HUES48 (cell line): ENCODE results near the gene DDRGK1.
A peak's percentile ranks its signal among the peaks of the same experiment; 100 is the strongest.

Source experiments
- H3K27ac ChIP-seq: one replicate; pipeline ENCODE4 v1.7.0; 2013; ENCODE audit warnings: low read depth, low read length, inconsistent platforms
- H3K27me3 ChIP-seq: 2 replicates; pipeline ENCODE4 v1.6.1; 2013; ENCODE audit warnings: mild to moderate bottlenecking, low read length; ENCODE audit not compliant: control insufficient read depth, insufficient read depth
- H3K36me3 ChIP-seq: 2 replicates; pipeline ENCODE4 v1.6.1; 2013; ENCODE audit warnings: low read length; ENCODE audit not compliant: control insufficient read depth, insufficient read depth
- H3K4me1 ChIP-seq: 2 replicates; pipeline ENCODE4 v1.6.1; 2013; ENCODE audit warnings: mild to moderate bottlenecking, low read length; ENCODE audit not compliant: control insufficient read depth, insufficient read depth
- H3K4me3 ChIP-seq: 2 replicates; pipeline ENCODE4 v1.5.1; 2013; ENCODE audit warnings: mild to moderate bottlenecking, low read depth, low read length
- H3K9ac ChIP-seq: 2 replicates; pipeline ENCODE4 v1.6.1; 2013; ENCODE audit warnings: mild to moderate bottlenecking, low read depth, low read length, moderate library complexity
- H3K9me3 ChIP-seq: 2 replicates; pipeline ENCODE4 v1.6.1; 2013; ENCODE audit warnings: low read length; ENCODE audit not compliant: control insufficient read depth, insufficient read depth

DDRGK1 gene

GRCh38 chr20:3167738-3168078 lies 36.8 kb downstream of the DDRGK1 start:
- H3K9me3 ChIP-seq = no peaks in the 10 kb centered on the region
- peaks cover 7% of the 10 kb centered on the region; the same call in 1 of the 2 replicates for H3K36me3 ChIP-seq
- H3K9ac ChIP-seq = peak overlapping the region; percentile 36; the same call in 1 of the 2 replicates
- peak overlapping the region; percentile 61 for H3K4me3 ChIP-seq
- H3K27me3 ChIP-seq = no peaks in the 10 kb centered on the region; the same call in 1 of the 2 replicates
- H3K27ac ChIP-seq = no peak overlapping the region
- peaks cover 25% of the 10 kb centered on the region for H3K4me1 ChIP-seq

GRCh38 chr20:3166913-3167342 lies 37.6 kb downstream of the DDRGK1 start:
- Histone ChIP-seq H3K36me3 (peaks cover 7% of the 10 kb centered on the region; the same call in 1 of the 2 replicates), H3K4me3 (no peak overlapping the region), H3K4me1 (peaks cover 17% of the 10 kb centered on the region), H3K9ac (no peak overlapping the region), H3K27me3 (no peaks in the 10 kb centered on the region), H3K9me3 (no peaks in the 10 kb centered on the region), H3K27ac (no peak overlapping the region)

- peaks cover 7% of the 10 kb centered on the region; the same call in 1 of the 2 replicates for H3K36me3 ChIP-seq
- no peaks in the 10 kb centered on the region for H3K27me3 ChIP-seq
- no peak overlapping the region for H3K9ac ChIP-seq
- H3K4me3 ChIP-seq = no peak overlapping the region
- peaks cover 12% of the 10 kb centered on the region for H3K4me1 ChIP-seq
- no peak overlapping the region for H3K27ac ChIP-seq
- H3K9me3 ChIP-seq = no peaks in the 10 kb centered on the region
Observed at GRCh38 chr20:3166338-3166912, 38.1 kb downstream of the DDRGK1 start.

GRCh38 chr20:3165473-3166337 lies 38.8 kb downstream of the DDRGK1 start:
- Histone ChIP-seq H3K4me3 (no peak overlapping the region), H3K4me1 (peaks cover 12% of the 10 kb centered on the region), H3K9ac (no peak overlapping the region), H3K27ac (no peak overlapping the region), H3K36me3 (peaks cover 7% of the 10 kb centered on the region; the same call in 1 of the 2 replicates), H3K27me3 (no peaks in the 10 kb centered on the region), H3K9me3 (no peaks in the 10 kb centered on the region)

- Histone ChIP-seq H3K9me3 (no peaks in the 10 kb centered on the region), H3K4me1 (peaks cover 12% of the 10 kb centered on the region), H3K27me3 (no peaks in the 10 kb centered on the region), H3K4me3 (no peak overlapping the region), H3K27ac (no peak overlapping the region), H3K9ac (no peak overlapping the region), H3K36me3 (peaks cover 7% of the 10 kb centered on the region; the same call in 1 of the 2 replicates)
Observed at GRCh38 chr20:3164763-3165410, 39.6 kb downstream of the DDRGK1 start.

GRCh38 chr20:3164043-3164762 lies 40.3 kb downstream of the DDRGK1 start:
- H3K4me1 ChIP-seq = peaks cover 12% of the 10 kb centered on the region
- H3K4me3 ChIP-seq = no peak overlapping the region
- no peak overlapping the region for H3K9ac ChIP-seq
- H3K27ac ChIP-seq = no peak overlapping the region
- peaks cover 7% of the 10 kb centered on the region; the same call in 1 of the 2 replicates for H3K36me3 ChIP-seq
- H3K27me3 ChIP-seq = no peaks in the 10 kb centered on the region
- H3K9me3 ChIP-seq = no peaks in the 10 kb centered on the region

- H3K27me3 ChIP-seq = no peaks in the 10 kb centered on the region
- H3K4me3 ChIP-seq = no peak overlapping the region
- H3K27ac ChIP-seq = no peak overlapping the region
- H3K4me1 ChIP-seq = peaks cover 6% of the 10 kb centered on the region; the same call in 1 of the 2 replicates
- no peak overlapping the region for H3K9ac ChIP-seq
- no peaks in the 10 kb centered on the region for H3K9me3 ChIP-seq
- H3K36me3 ChIP-seq = peaks cover 7% of the 10 kb centered on the region; the same call in 1 of the 2 replicates
Observed at GRCh38 chr20:3163099-3164042, 41.1 kb downstream of the DDRGK1 start.

GRCh38 chr20:3162080-3162611 lies 42.3 kb downstream of the DDRGK1 start:
- Histone ChIP-seq H3K27me3 (no peaks in the 10 kb centered on the region), H3K27ac (no peak overlapping the region), H3K4me1 (no peaks in the 10 kb centered on the region), H3K4me3 (no peak overlapping the region), H3K36me3 (peaks cover 7% of the 10 kb centered on the region; the same call in 1 of the 2 replicates), H3K9me3 (no peaks in the 10 kb centered on the region), H3K9ac (no peak overlapping the region)

GRCh38 chr20:3161316-3162079 lies 43.0 kb downstream of the DDRGK1 start:
- no peaks in the 10 kb centered on the region for H3K27me3 ChIP-seq
- no peak overlapping the region for H3K4me3 ChIP-seq
- H3K4me1 ChIP-seq = no peaks in the 10 kb centered on the region
- H3K9ac ChIP-seq = no peak overlapping the region
- no peak overlapping the region for H3K27ac ChIP-seq
- H3K9me3 ChIP-seq = no peaks in the 10 kb centered on the region
- H3K36me3 ChIP-seq = peaks cover 7% of the 10 kb centered on the region; the same call in 1 of the 2 replicates
